GM23338 (cell line): Measurements from ENCODE around the gene RAB1B. TPM values are rescaled to one million over a fixed set of nuclear protein-coding genes. Genes with fewer than 3 reads are reported as not detected.

ENCODE experiments used
- ATAC-seq: fragments of 200-7000 bp; cut with Tn5 transposase; 3 replicates; pipeline ENCODE4 v1.9.1; 2020
- DNase-seq: peaks from one replicate; pipeline ENCODE4 v3.0.0-alpha.2; 2015; ENCODE audit warnings: low spot score
- H2AFZ ChIP-seq: fragments of 200-600 bp; sonication (generic); 2 replicates; pipeline ENCODE4 v1.8.0; 2016; ENCODE audit warnings: antibody characterized with exemption, mild to moderate bottlenecking, moderate library complexity
- H3F3A ChIP-seq: fragments of 200-600 bp; sonication (generic); replicated peaks from 2 replicates; pipeline ENCODE4 v1.8.0; 2017; ENCODE audit warnings: antibody characterized with exemption, mixed run types, low read depth
- H3K27ac ChIP-seq: fragments of 200-600 bp; sonication (generic); 2 replicates; pipeline ENCODE4 v1.6.1; 2016; ENCODE audit warnings: low read depth
- H3K27me3 ChIP-seq: fragments of 200-600 bp; sonication (generic); 2 replicates; pipeline ENCODE4 v1.8.0; 2016; ENCODE audit warnings: mild to moderate bottlenecking, mixed run types, moderate library complexity; ENCODE audit not compliant: insufficient read depth
- H3K36me3 ChIP-seq: fragments of 200-600 bp; sonication (generic); 2 replicates; pipeline ENCODE4 v1.8.0; 2016; ENCODE audit warnings: mild to moderate bottlenecking; ENCODE audit not compliant: insufficient read depth
- H3K4me1 ChIP-seq: fragments of 200-600 bp; sonication (generic); 2 replicates; pipeline ENCODE4 v1.8.0; 2016; ENCODE audit warnings: mild to moderate bottlenecking, moderate library complexity; ENCODE audit not compliant: insufficient read depth
- H3K4me2 ChIP-seq: fragments of 200-600 bp; sonication (generic); 2 replicates; pipeline ENCODE4 v1.7.1; 2017; ENCODE audit warnings: mixed run types
- H3K4me3 ChIP-seq: fragments of 200-600 bp; sonication (generic); 2 replicates; pipeline ENCODE4 v1.6.1; 2016; ENCODE audit warnings: mixed run types
- H3K79me2 ChIP-seq: fragments of 200-600 bp; sonication (generic); replicated peaks from 2 replicates; pipeline ENCODE4 v1.8.0; 2017; ENCODE audit warnings: mild to moderate bottlenecking; ENCODE audit not compliant: insufficient read depth
- H3K9me2 ChIP-seq: fragments of 200-600 bp; sonication (generic); 2 replicates; pipeline ENCODE4 v1.8.0; 2017; ENCODE audit not compliant: insufficient read depth
- H4K20me1 ChIP-seq: fragments of 200-600 bp; sonication (generic); replicated peaks from 2 replicates; pipeline ENCODE4 v1.8.0; 2017; ENCODE audit warnings: mild to moderate bottlenecking; ENCODE audit not compliant: insufficient read depth
- H3K27ac Mint-ChIP-seq: 2 replicates; pipeline ENCODE4 v1.8.0; 2020; ENCODE audit warnings: inconsistent platforms, mild to moderate bottlenecking, moderate library complexity, mixed read lengths
- H3K27me3 Mint-ChIP-seq: 3 replicates; pipeline ENCODE4 v1.8.0; 2022; ENCODE audit warnings: low read depth, mild to moderate bottlenecking, moderate library complexity, mixed read lengths, inconsistent platforms; ENCODE audit not compliant: insufficient read depth, poor library complexity
- H3K36me3 Mint-ChIP-seq: 3 replicates; pipeline ENCODE4 v1.8.0; 2021; ENCODE audit warnings: low read depth, mild to moderate bottlenecking, inconsistent platforms, moderate library complexity, mixed read lengths
- H3K4me1 Mint-ChIP-seq: 3 replicates; pipeline ENCODE4 v1.8.0; 2020; ENCODE audit warnings: mild to moderate bottlenecking, inconsistent platforms, mixed read lengths
- H3K4me3 Mint-ChIP-seq: 3 replicates; pipeline ENCODE4 v1.8.0; 2021; ENCODE audit warnings: moderate library complexity, mild to moderate bottlenecking, inconsistent platforms, mixed read lengths
- H3K9me3 Mint-ChIP-seq: 3 replicates; pipeline ENCODE4 v1.8.0; 2020; ENCODE audit warnings: moderate library complexity, mild to moderate bottlenecking, inconsistent platforms, mixed read lengths
- CREB1 ChIP-seq: fragments of 250-450 bp; sonication (Bioruptor Pico); IDR thresholded peaks from 2 replicates; pipeline ENCODE4 v1.5.0; 2020; ENCODE audit warnings: low read depth, mild to moderate bottlenecking, moderate library complexity
- CTCF ChIP-seq, 2 experiments: fragments of 200-600 bp in 1 of 2; sonication (generic) in 1 of 2; conservative IDR thresholded peaks; 2 replicates each; pipeline versions ENCODE4 v1.5.1 to v1.6.1; 2016 to 2017; ENCODE audit warnings: antibody characterized with exemption in 2 of 2, low read depth in 2 of 2, mild to moderate bottlenecking in 2 of 2, moderate library complexity in 1 of 2
- ETS1 ChIP-seq: IDR thresholded peaks from 2 replicates; pipeline ENCODE4 v1.6.1; 2016; ENCODE audit warnings: antibody characterized with exemption
- EZH2 ChIP-seq: fragments of 200-600 bp; sonication (generic); IDR thresholded peaks from one replicate; pipeline ENCODE4 v1.8.0; 2017; ENCODE audit warnings: antibody characterized with exemption, mild to moderate bottlenecking, low read depth; ENCODE audit not compliant: unreplicated experiment
- EZH2phosphoT487 ChIP-seq: fragments of 200-600 bp; sonication (generic); IDR thresholded peaks from one replicate; pipeline ENCODE4 v1.8.1; 2018; ENCODE audit warnings: antibody characterized with exemption; ENCODE audit not compliant: unreplicated experiment
- JUNB ChIP-seq: IDR thresholded peaks from one replicate; pipeline ENCODE4 v1.6.1; 2016; ENCODE audit warnings: antibody characterized with exemption; ENCODE audit not compliant: unreplicated experiment
- NANOG ChIP-seq: IDR thresholded peaks from 2 replicates; pipeline ENCODE4 v1.6.1; 2016; ENCODE audit warnings: antibody characterized with exemption, borderline replicate concordance
- POLR2AphosphoS5 ChIP-seq: IDR thresholded peaks from 2 replicates; pipeline ENCODE4 v1.6.1; 2016; ENCODE audit warnings: antibody characterized with exemption, low read depth
- REST ChIP-seq: IDR thresholded peaks from one replicate; pipeline ENCODE4 v1.6.1; 2018; ENCODE audit warnings: antibody characterized with exemption; ENCODE audit not compliant: unreplicated experiment
- STAT1 ChIP-seq: IDR thresholded peaks from one replicate; pipeline ENCODE4 v1.6.1; 2016; ENCODE audit warnings: antibody characterized with exemption; ENCODE audit not compliant: unreplicated experiment
- ZNF114 ChIP-seq: fragments of 250-450 bp; sonication (Bioruptor Pico); IDR thresholded peaks from 2 replicates; pipeline ENCODE4 v1.5.0; 2020; ENCODE audit warnings: mild to moderate bottlenecking, moderate library complexity
- ZNF331 ChIP-seq: fragments of 250-450 bp; sonication (Bioruptor Pico); IDR thresholded peaks from 2 replicates; pipeline ENCODE4 v1.5.0; 2020; ENCODE audit warnings: low read depth, mild to moderate bottlenecking, moderate library complexity
- polyA plus RNA-seq: library from polyadenylated mRNA; unstranded; fragments of >200 nt; fragmentation: Nextera tagmentation; extraction: Ambion mirVana; gene quantifications from 2 replicates; pipeline ENCODE4 v1.2.1, GENCODE V29; 2016
- total RNA-seq: library from RNA; depleted of rRNA; stranded (reverse); fragments of >200 nt; shearing (Covaris generic); gene quantifications from 2 replicates; pipeline ENCODE4 v1.2.3, GENCODE V29; 2014
- TF ChIP-seq, protein P1 (sequence below): fragments of 250-450 bp; sonication (Bioruptor Pico); IDR thresholded peaks from 2 replicates; pipeline ENCODE4 v1.5.0; 2020; ENCODE audit warnings: mild to moderate bottlenecking, moderate library complexity

Gene RAB1B
- total and polyA plus RNA-seq, 2 experiments from 2014 or later, result 30.5 to 92.7 TPM

- no peak overlapping the region for H3K4me3 Mint-ChIP-seq
- H3K9me2 ChIP-seq, result no peaks in the 10 kb centered on the region
- H3K27me3 ChIP-seq, result no peaks in the 10 kb centered on the region
- no peak overlapping the region for H3K27ac Mint-ChIP-seq
- 0 out of 2 replicates have a peak, but pooled peaks cover 6% of the 10 kb centered on the region for H3F3A ChIP-seq
- H3K4me2 ChIP-seq, result no peak overlapping the region
- no peaks in the 10 kb centered on the region for H3K36me3 ChIP-seq
- H2AFZ ChIP-seq, result no peak overlapping the region
- no peak overlapping the region for H3K4me3 ChIP-seq
- H3K27ac ChIP-seq, result no peak overlapping the region
- no peak for ATAC-seq
- peaks cover 28% of the 10 kb centered on the region for H3K4me1 Mint-ChIP-seq
- no peak for DNase-seq
- peaks cover 10% of the 10 kb centered on the region for H3K27me3 Mint-ChIP-seq
- H3K79me2 ChIP-seq, result no peaks in the 10 kb centered on the region
- peaks cover 9% of the 10 kb centered on the region; the same call in 1 of the 2 replicates for H3K4me1 ChIP-seq
- H4K20me1 ChIP-seq, result 0 out of 2 replicates have a peak, but pooled peaks cover 2% of the 10 kb centered on the region
- H3K9me3 Mint-ChIP-seq, result no peaks in the 10 kb centered on the region
- H3K36me3 Mint-ChIP-seq, result peaks cover 4% of the 10 kb centered on the region; the same call in 1 of the 3 replicates
- TF ChIP-seq CTCF (conservative IDR thresholded peaks at IDR 0.05; ENCODE audit: low read depth in 2 of 2), result no peak
- TF ChIP-seq JUNB, result no peak
- no peak for TF ChIP-seq NANOG
- TF ChIP-seq ETS1, result no peak
- TF ChIP-seq, protein P1, sequence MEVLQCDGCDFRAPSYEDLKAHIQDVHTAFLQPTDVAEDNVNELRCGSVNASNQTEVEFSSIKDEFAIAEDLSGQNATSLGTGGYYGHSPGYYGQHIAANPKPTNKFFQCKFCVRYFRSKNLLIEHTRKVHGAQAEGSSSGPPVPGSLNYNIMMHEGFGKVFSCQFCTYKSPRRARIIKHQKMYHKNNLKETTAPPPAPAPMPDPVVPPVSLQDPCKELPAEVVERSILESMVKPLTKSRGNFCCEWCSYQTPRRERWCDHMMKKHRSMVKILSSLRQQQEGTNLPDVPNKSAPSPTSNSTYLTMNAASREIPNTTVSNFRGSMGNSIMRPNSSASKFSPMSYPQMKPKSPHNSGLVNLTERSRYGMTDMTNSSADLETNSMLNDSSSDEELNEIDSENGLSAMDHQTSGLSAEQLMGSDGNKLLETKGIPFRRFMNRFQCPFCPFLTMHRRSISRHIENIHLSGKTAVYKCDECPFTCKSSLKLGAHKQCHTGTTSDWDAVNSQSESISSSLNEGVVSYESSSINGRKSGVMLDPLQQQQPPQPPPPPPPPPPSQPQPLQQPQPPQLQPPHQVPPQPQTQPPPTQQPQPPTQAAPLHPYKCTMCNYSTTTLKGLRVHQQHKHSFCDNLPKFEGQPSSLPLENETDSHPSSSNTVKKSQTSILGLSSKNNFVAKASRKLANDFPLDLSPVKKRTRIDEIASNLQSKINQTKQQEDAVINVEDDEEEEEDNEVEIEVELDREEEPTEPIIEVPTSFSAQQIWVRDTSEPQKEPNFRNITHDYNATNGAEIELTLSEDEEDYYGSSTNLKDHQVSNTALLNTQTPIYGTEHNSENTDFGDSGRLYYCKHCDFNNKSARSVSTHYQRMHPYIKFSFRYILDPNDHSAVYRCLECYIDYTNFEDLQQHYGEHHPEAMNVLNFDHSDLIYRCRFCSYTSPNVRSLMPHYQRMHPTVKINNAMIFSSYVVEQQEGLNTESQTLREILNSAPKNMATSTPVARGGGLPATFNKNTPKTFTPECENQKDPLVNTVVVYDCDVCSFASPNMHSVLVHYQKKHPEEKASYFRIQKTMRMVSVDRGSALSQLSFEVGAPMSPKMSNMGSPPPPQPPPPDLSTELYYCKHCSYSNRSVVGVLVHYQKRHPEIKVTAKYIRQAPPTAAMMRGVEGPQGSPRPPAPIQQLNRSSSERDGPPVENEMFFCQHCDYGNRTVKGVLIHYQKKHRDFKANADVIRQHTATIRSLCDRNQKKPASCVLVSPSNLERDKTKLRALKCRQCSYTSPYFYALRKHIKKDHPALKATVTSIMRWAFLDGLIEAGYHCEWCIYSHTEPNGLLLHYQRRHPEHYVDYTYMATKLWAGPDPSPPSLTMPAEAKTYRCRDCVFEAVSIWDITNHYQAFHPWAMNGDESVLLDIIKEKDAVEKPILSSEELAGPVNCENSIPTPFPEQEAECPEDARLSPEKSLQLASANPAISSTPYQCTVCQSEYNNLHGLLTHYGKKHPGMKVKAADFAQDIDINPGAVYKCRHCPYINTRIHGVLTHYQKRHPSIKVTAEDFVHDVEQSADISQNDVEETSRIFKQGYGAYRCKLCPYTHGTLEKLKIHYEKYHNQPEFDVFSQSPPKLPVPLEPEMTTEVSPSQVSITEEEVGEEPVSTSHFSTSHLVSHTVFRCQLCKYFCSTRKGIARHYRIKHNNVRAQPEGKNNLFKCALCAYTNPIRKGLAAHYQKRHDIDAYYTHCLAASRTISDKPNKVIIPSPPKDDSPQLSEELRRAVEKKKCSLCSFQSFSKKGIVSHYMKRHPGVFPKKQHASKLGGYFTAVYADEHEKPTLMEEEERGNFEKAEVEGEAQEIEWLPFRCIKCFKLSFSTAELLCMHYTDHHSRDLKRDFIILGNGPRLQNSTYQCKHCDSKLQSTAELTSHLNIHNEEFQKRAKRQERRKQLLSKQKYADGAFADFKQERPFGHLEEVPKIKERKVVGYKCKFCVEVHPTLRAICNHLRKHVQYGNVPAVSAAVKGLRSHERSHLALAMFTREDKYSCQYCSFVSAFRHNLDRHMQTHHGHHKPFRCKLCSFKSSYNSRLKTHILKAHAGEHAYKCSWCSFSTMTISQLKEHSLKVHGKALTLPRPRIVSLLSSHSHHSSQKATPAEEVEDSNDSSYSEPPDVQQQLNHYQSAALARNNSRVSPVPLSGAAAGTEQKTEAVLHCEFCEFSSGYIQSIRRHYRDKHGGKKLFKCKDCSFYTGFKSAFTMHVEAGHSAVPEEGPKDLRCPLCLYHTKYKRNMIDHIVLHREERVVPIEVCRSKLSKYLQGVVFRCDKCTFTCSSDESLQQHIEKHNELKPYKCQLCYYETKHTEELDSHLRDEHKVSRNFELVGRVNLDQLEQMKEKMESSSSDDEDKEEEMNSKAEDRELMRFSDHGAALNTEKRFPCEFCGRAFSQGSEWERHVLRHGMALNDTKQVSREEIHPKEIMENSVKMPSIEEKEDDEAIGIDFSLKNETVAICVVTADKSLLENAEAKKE (CRISPR knock-in tag), result no peak
- TF ChIP-seq STAT1, result no peak
- no peak for TF ChIP-seq REST
- no peak for TF ChIP-seq POLR2AphosphoS5
- TF ChIP-seq EZH2phosphoT487, result no peak
- TF ChIP-seq ZNF114, result no peak
- no peak for TF ChIP-seq CREB1 (CRISPR knock-in tag)
- no peak for TF ChIP-seq ZNF331 (CRISPR knock-in tag)
- no peak for TF ChIP-seq EZH2
Observed at GRCh38 chr11:66227700-66228099, 40.7 kb upstream of the RAB1B start.
